CD4-positive, alpha-beta T cell treated with Interleukin-4 for 4 hours (primary cell): ENCODE measurements around the gene PPP1R26.
"Not testable (repeated sequence)": the region's sequence is repeated elsewhere in the genome, so short reads cannot be mapped to it uniquely, and the experiment has no call there.

Source experiments
- DNase-seq: peaks from one replicate; pipeline ENCODE4 v3.0.0-alpha.2; 2020

PPP1R26 gene

DNA sequence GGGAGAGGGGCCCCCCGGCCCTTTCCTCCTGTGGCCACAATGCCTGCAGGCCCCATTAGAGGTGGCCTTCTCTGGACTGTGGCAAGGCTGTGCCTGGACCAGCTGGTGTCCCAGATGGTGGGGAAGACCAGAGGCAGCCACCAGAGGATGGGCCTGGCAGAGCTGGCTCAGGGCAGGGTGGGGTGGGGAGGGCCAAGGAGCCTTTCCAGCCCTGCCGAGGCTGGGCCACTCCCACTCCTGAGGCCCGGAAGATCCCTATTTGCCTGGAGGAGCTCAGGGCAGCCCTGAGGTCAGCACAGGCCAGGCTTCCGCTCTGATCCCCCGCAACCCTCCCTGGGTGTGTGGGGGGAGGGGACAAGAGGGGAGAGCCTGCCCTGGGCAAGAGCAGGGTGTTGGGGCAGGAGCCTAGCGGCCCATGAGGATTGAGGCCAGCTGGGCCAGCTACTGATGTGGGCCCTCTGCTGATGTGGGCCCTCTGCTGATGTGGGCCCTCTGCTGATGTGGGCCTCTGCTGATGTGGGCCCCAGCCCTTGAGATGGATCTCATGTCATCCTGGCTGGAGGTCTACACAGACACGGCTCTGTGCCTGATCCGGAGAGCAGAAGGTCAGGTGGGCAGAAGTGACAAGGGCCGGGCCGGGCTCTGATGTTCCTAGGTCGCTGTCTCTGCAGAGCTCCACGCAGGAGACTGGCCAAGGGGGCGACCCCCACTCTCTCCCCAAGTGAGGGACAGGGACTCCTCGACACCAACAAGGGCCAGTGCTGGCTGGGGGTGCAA is 26.9 kb downstream of the PPP1R26 start:
- no peak for DNase-seq

DNA sequence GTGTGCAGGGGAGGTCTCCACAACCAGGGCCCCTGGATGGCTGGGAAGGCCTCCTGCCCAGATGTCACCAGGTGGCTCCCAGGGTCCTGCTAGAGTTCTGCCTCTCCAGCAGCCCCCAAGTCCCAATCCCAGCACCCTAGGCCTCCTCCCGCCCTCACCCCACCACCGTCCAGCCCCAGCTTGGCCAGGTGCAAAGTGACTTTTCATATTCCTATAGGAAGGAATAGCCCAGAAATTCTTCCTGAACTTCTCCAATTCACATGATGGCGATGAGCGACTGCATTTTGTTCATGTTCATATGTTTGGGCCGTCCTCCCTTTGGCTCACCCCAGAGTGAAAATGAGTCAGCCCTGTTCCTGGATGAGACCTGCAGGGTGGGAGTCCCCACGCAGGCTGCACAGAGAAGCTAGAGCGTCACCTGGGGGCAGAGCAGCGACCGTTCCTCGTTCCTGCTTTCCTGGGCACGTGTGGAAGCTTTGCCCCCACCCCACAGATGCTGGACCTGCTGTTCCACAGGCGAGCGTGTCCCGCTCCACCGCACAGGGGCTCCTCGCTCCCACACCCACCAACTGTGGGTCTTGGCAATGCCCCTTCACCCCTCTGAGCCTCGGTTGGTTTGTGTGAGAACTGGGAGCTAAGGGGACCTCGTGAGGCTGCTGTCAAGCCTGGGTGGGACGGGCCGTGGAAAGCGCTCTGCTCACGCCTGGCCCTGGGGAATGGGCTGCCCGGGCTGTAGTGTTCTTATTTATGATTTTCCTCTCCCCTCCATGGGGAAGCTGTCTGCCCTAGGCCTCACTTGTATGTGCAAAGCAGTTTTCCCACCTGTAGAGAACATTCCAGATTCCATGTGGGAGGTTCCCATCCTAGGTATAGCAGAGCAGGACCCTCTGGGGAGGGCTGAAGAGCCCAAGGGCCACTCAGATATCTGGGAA is 27.8 kb downstream of the PPP1R26 start:
- DNase-seq, result no peak

DNA sequence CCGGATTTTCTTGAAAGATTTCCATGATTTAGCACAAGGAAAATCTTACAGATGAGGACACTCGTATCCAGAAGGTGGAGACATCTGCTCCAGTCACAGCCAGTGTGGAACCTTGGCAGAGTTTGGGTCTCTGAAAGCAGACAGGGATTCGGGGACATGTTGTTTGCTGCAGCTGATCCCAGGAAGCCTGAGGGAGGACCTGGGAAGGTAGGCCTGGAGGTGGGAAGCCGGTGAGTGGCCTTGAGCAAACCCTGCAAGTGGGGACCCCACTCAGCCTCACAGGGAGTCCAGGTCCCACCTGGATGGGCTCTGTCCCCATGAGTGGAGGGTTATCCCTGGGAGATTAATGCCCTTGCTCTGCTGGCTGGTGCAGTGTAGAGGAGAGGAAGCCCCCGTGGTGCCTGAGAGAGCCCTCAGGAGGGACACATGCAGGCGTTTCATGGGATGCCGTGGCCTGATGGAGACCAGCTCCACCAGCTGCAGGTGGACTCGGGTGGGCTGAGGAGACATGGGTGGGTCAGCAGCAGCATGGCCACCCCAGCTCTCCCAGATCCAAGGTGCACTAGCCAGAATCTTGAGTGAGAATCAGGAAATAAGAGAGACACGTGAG is 28.7 kb downstream of the PPP1R26 start:
- no peak for DNase-seq

DNA sequence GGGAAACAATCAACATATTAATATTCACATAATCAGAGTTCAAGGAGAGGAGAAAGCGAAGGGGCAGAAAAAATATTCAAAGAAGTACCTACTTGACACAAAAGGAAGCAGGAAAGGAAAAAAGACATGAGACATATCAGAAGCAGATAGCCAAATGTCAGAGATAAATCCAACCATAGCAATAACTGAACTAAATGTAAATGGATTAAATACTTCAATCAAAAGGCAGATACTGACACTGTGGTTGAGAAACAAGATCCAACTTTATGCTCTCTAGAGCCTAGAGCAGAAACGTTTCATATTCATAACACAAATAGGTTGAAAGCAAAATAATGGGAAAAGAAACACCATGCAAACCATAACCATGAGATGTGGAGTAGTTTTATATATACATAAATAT is 29.9 kb downstream of the PPP1R26 start:
- no peak for DNase-seq

DNA sequence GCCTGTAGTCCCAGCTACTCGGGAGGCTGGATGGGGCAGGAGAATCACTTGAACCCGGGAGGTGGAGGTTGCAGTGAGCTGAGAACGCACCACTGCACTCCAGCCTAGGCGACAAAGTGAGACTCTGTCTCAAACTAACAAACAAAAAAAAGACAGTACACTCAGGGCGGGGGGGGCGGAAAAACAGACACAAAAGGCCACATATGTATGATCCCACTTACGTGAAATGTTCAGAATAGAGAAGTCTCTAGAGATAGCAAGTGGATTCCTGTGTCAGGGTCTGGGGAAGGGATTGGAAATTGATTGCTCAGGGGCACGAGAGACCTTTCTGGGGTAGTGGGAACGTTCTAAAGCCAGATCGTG is 32.6 kb downstream of the PPP1R26 start:
- no peak for DNase-seq

DNA sequence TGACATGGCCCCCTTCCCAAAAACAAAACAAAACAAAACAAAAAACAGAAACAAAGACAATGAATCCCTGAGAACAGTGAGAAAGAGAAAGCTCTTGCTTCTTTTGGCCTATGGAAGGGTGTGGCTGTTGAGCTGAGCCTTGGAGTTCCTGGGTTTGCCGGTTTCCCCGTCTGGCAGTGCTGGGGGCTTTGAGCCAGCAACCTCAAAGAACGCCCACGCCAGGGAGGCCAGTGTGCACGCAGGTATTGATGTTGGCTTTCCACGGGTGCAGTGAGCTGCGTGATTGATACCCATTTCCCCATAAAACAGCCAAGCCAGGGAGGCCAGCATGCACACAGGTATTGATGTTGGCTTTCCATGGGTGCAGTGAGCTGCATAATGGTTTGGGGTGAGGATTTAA is 33.3 kb downstream of the PPP1R26 start:
- no peak for DNase-seq

DNA sequence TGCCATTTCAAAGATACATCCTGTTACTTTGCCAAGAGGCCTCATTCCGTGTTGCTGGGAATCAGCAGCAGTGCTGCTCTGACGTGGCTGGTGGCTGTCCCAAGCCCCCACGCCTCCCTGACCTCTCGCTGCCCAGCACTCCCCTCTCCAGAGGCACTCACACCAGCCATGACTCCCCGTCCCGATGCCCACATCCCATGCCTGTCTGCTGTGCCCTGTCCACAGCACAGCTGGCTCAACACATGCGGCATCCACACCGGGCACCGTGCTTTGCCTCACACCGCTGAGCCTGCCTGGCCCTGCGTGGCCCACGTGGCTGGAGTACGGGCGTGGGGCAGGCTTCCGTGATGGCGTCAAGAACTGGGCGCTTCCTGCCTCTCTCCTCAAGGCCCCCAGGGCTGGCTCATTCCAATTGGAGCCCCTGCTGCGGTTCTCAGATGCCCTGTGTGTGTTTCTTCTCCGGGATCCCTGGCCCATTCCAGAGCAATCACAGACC is 33.8 kb downstream of the PPP1R26 start:
- no peak for DNase-seq

DNA sequence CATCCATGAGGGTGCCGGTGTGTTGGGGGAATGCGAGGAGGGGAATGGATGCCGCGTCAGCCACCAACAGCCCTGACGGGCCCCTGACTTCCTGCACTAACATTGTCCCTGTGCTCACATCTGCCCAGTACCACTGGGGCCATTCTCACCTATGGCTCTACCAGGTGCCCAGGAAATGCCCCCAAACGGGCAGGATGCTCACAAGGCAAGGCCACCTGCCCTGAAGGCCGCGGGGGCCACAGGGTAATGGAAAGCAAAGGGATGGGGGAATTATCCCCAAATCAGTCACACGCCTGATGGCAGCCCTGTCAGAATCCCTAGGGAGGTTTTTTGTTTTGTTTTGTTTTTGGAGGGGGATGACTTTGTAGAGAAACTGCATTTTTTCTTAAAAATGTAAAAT is 34.3 kb downstream of the PPP1R26 start:
- not testable (repeated sequence) for DNase-seq

DNA sequence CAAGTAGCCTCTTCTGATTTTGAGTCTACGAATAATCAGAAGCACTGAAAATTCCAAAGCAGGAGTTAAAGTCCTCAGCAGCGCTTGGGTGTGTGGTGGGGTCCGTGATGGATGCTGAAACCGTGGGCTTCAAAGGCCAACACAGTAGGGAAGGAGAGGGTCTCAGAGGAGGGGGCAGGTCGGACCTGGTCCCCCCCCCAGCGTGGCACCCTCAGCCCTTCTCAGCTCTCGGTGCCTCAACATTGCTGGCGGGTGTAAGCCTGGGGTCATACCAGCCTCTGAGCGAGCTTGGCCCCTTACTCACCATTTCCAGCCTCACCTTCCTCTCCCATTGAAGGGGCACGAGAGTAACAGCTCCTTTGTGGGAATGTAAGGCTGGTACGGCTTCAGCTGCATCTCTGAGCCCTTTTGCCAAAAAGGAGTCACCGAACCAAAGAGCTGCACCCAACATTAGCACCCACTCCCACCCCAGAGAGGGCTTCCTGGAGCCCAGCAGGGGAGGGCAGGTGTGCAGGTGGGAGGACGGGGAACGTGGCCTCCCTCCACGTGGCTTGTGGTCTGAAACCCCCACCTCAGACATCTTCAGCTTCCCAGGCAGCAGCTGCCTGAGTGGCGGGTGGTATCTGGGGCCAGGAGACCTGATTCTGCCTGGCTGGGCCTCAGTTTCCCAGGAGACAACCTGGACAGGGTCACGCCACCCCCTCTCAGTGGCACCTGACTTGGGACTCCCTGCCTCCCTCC is 34.9 kb downstream of the PPP1R26 start:
- DNase-seq, result no peak

DNA sequence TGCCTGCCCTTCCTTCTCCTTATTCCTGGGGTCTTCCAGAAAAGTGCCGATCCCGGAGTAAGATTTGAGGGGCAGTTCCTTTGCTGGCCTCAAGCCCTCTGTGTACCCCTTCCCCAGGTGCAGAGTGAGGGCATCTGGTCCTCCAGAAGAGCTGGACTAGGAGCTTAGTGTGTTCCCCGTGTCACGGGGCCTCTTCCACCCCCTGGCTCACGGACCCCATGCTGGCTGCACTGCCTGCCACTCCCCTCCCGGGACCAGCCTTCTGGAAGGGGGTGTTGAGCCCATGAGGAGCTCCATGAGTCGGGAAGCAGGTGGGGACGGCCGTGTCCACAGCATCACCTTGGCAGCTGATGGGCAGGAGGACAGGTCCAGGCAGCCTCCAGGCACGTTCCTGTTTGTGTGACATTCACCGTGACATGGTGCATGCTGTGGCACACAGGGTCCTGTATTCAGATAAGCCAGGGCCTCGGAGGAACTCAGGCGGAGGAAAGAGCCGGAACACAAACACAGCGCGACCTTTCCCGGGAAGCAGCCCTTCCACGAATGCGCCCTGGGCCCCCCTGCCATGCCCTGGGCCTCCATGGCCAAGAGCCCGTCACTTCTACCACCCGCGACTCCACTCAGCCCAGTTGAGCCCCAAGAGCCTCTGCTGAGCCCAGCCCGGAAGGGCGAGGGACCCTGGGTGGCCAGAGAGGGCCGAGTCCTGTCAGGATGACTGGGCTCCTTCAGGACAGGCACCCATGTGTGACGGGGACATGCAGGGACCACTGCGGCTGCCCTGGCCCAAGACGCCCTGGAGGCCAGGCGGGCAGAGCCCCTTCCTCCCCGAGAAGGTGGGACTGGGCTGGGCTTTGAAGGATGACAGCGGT is 35.7 kb downstream of the PPP1R26 start:
- no peak for DNase-seq

DNA sequence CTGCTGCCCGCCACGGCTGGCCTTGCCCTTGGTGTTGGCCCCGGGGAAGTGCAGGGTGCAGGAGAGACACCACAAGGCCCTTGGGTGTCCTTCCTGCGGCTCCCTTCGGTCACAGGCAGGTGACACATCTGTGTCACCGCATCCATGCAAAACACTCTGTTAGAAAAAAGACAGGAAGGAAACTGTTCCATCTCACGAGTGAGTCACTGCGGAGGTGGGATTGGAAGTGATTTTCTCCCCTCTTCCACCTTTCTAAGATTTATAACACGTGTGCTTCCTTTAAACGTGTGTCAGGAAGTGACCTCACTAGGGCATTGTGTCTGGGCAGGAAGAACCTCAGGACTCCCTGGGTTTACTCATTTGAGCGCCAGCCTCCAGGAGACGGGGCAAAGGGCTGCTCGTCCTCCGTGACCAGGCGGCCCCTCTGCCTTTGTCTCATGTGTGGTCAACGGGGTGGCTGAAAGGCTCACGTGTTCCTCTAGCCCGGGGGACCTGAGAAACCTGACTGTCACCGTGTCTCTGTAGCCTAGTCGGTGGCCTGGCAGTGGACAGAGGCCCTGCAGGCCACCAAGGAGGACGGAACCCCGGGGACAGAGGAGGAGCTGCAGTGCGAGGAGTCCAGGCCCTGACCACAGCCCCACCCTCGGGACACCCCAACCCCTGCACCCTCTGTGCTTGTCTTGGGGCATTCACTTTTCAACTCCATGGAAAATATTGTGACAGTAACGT is 36.7 kb downstream of the PPP1R26 start:
- DNase-seq, result no peak

DNA sequence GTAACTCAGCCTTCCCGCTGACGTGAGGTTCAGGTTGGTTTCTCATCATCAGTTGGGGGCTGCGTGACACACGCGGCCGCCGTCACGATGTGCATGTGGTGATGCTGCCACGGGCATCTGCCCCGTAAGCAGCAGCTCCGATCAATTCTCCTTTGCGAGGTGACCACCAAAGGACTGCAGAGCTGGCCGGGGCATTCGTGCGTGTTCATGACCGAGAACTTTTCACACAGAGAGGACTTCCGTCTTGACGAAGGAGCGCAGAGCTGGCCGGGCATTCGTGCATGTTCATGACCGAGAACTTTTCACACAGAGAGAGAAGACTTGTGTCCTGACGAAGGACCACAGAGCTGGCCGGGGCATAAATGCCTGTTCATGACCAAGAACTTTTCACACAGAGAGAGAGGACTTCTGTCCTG is 37.8 kb downstream of the PPP1R26 start:
- DNase-seq, result no peak

DNA sequence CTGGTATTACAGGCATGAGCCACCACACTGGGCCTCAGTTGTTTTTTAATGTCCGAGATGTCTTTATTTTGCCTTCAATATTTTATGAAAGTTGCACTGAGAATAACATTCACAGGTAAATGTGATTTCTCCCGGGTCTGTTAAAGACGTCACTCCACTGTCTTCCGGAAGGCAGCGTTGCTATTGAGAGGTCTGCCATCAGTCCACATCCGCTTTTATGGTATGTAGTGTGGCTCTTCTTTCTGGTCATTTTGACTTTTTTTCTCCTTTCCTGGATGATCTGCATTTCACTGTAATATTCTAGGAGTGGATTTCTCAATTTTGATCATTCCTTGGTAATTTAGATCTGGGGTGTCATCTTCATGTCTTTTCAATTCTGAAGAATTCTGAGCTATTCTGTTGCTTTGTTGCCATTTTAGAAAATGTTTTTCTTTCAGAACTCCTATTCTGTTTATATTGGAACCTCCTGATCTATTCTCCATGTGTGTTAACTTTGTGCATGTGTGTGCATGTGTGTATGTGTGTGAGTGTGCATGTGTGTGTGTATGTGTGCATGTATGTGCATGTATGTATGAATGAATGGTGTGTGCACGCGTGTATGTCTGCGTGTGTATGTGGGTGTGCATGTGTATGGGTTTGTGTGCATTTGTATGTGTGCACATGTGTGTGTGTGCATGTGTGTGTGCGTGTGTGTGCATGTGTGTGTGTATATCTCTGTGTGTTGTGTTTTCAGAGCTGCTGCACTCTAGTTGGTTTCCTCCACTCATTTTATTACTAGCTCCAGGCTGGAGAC is 39.8 kb downstream of the PPP1R26 start:
- no peak for DNase-seq

DNA sequence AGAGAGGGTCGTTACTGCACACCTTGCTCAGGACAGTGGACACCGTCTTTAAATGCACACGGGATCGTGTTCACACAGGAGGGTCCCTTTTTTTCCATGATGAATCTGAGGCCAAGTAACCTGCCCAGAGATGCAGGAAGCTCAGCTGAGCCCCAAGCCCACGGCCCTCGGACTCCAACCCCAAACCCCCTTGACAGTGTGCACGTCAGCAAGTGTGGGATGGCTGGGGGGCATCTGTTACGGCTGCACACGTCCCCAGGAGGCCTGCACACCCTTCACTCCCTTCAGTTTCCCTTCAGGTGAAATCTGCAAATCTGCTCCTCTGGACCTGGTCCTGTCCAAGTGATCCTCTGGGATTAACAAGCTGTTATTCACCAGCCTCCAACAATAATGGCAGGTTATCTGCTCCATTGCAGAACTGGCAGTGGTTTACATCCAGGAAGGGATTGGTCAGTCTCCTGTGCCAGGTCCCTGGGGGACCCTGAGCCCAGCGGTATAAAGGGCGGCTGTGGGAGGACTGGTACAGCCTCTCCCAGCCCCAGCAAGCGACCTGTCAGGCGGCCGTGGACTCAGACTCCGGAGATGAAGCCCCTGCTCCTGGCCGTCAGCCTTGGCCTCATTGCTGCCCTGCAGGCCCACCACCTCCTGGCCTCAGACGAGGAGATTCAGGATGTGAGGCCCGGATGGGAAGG is 41.5 kb downstream of the PPP1R26 start, which contains the start of gene LCN1:
Gene LCN1 (plus strand): TSS at position 525 of the 692 bp plus-strand sequence. CDS start 58 bp downstream, at position 583.
- no peak for DNase-seq

DNA sequence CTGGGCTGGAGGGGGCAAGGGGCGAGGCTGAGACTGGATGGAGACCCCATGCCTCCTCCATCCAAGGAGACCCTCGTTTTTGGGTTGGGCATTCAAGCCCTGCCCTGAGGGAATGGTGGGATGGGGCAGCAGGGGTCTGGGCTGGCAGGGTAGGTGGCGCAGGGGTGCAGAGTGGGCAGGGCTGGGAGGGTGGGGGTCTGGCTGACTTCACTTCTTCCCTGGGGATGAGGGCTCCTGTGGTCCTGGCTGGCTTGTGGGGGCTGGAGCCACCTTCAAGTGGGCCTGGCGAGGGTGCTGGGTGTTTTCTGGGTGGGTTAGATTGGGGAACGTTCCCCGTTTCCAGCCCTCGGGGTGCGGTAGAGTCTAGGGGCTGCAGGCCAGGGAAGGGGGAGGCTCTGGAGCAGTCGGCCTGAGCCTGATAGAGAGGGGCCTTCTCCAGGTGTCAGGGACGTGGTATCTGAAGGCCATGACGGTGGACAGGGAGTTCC is 42.1 kb downstream of the PPP1R26 start:
- DNase-seq, result no peak

DNA sequence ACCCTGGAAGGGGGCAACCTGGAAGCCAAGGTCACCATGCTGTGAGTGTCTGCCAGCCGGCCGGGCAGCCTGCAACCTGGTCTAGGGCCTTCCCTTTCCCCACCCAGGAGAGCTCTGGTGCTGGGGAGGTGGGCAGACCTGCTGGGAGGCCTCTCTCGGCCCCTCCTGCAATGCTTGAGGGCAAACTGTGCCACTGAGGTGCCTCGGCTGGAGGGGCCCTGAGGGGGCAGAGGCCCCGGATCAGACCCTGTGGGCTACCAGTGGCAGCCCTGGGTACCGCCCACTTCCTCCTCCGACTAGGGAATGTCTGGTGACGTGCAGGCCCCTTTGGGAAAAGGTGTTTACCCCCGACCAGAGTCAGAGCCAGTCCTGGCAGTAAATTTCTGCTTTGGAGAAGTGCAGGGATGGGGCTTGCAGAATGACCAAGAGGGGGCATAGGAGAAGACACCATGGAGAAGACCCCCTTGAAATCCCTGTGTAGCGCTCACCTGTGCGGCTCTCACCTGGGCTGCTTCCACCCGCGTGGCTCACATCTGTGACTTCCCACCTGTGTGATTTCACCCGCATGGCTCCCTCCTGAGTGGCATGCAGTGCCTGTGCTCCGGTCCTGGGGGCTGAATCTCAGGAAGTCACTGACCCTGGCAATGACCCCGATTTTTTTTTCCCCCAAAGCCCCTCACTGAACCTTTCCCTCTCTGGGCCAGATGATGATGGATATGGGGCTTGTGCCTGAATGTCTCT is 42.7 kb downstream of the PPP1R26 start:
- DNase-seq, result no peak

DNA sequence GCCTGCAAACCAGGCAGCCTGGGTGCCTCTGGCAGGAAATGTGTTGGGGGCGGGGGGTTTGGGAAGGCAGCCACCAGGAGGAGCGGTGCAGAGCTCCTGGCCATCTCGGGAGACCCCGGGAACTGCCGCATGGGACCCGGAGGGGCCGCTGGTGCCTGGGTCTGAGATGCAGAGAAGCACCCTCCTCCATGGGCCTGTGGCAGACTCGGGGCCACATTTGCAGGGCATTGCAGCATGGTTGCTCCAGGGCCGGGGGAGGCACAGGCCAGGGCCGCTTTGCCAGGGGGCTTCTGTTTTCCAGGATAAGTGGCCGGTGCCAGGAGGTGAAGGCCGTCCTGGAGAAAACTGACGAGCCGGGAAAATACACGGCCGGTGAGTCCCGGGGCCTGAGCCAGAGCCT is 43.3 kb downstream of the PPP1R26 start:
- no peak for DNase-seq

DNA sequence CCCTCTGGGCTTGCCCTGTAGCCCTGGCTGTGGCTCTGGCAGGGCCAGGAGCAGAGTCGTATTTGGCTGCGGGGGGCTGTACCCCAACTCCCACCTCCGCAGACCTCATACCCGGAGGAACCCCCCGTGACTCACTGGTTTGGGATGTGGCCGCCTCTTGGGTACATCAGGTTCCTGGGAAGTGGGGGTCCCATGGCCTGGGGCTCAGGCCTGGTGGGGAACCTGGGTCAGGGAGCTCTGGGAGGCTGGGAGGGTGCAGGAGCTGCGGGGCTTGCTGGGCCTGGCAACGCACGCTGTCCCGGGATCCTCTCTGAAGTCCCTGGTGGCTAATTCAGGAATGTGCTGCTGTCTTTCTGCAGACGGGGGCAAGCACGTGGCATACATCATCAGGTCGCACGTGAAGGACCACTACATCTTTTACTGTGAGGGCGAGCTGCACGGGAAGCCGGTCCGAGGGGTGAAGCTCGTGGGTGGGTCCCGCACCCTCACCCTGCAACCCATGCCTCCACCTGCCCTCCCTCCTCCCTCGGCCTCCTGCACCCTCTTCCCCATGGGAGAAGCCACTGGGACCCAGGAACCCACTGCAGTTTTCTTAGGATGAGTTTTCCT is 44.0 kb downstream of the PPP1R26 start:
- DNase-seq, result no peak
